ENCODE results near the gene OSBPL9.

- TF ChIP-seq, protein P1, sequence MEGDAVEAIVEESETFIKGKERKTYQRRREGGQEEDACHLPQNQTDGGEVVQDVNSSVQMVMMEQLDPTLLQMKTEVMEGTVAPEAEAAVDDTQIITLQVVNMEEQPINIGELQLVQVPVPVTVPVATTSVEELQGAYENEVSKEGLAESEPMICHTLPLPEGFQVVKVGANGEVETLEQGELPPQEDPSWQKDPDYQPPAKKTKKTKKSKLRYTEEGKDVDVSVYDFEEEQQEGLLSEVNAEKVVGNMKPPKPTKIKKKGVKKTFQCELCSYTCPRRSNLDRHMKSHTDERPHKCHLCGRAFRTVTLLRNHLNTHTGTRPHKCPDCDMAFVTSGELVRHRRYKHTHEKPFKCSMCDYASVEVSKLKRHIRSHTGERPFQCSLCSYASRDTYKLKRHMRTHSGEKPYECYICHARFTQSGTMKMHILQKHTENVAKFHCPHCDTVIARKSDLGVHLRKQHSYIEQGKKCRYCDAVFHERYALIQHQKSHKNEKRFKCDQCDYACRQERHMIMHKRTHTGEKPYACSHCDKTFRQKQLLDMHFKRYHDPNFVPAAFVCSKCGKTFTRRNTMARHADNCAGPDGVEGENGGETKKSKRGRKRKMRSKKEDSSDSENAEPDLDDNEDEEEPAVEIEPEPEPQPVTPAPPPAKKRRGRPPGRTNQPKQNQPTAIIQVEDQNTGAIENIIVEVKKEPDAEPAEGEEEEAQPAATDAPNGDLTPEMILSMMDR (IDR thresholded peaks at IDR 0.05; ENCODE audit: low read length) = no peak
- TF ChIP-seq EZH2 (optimal IDR thresholded peaks at IDR 0.05; ENCODE audit: low read depth, low read length) (no peak), EZH2phosphoT487 (IDR thresholded peaks at IDR 0.05; ENCODE audit: low read length) (no peak)
Measured at GRCh38 chr1:51605961-51606723, 10.8 kb upstream of the OSBPL9 start.

Measured in MM.1S (cell line).